ENCODE data around the gene PCNX1. TPM values are rescaled to one million over a fixed set of nuclear protein-coding genes. Genes with fewer than 3 reads are reported as not detected.
A peak's percentile ranks its signal among the peaks of the same experiment; 100 is the strongest.

PCNX1 gene
- total and polyA plus RNA-seq, 2 experiments from 2014 or later: 6.9 to 33.5 TPM

GRCh38 chr14:70887737-70888499 lies 19.3 kb upstream of the PCNX1 start:
- WGBS, 2 experiments (ENCODE audit: low coverage in 1 of 2, low lambda C conversion rate in 2 of 2, missing lambda C conversion rate in 2 of 2): 87 to 92% methylated on average over 3 of the region's 3 CpGs
- Histone ChIP-seq H3K4me2 (ENCODE audit: unreplicated experiment) (peak overlapping the region; percentile 63), H3K9me3 (ENCODE audit: low read depth) (no peaks in the 10 kb centered on the region), H3K27ac (peak overlapping the region; percentile 80), H3K9ac (peak overlapping the region; percentile 59), H3K79me2 (ENCODE audit: insufficient read depth) (no peaks in the 10 kb centered on the region), H3K9me2 (ENCODE audit: insufficient read depth) (no peaks in the 10 kb centered on the region), H3K27me3 (replicated peaks; ENCODE audit: insufficient read depth) (no peaks in the 10 kb centered on the region), H3K36me3 (ENCODE audit: low read depth) (no peaks in the 10 kb centered on the region), H3K4me1 (ENCODE audit: insufficient read depth) (peaks cover 47% of the 10 kb centered on the region), H3F3A (ENCODE audit: insufficient read depth) (peaks cover 32% of the 10 kb centered on the region), H3K4me3 (no peak overlapping the region), H4K20me1 (ENCODE audit: insufficient read depth) (no peaks in the 10 kb centered on the region), H2AFZ (no peak overlapping the region; the same call in 1 of the 2 replicates)
- DNase-seq: peak; percentile 57
- in situ Hi-C loops (cut with MboI): no loop called here
- TF ChIP-seq EZH2phosphoT487 (IDR thresholded peaks at IDR 0.05; ENCODE audit: insufficient read depth, low read depth) (no peak), EZH2 (IDR thresholded peaks at IDR 0.05; ENCODE audit: insufficient read depth, poor library complexity, severe bottlenecking) (no peak)

- Histone ChIP-seq H3K4me1 (ENCODE audit: insufficient read depth) (peaks cover 39% of the 10 kb centered on the region), H3K27me3 (replicated peaks; ENCODE audit: insufficient read depth) (no peaks in the 10 kb centered on the region), H3F3A (ENCODE audit: insufficient read depth) (peaks cover 29% of the 10 kb centered on the region), H3K9me2 (ENCODE audit: insufficient read depth) (no peaks in the 10 kb centered on the region), H4K20me1 (ENCODE audit: insufficient read depth) (no peaks in the 10 kb centered on the region), H3K79me2 (ENCODE audit: insufficient read depth) (no peaks in the 10 kb centered on the region), H3K27ac (peak overlapping the region; percentile 80), H3K36me3 (ENCODE audit: low read depth) (no peaks in the 10 kb centered on the region), H3K4me3 (no peak overlapping the region), H3K4me2 (ENCODE audit: unreplicated experiment) (peak overlapping the region; percentile 50), H2AFZ (no peak overlapping the region), H3K9me3 (ENCODE audit: low read depth) (no peaks in the 10 kb centered on the region), H3K9ac (peak overlapping the region; percentile 30)
- in situ Hi-C loops (cut with MboI): no loop called here
- DNase-seq: peak; percentile 89
- TF ChIP-seq EZH2 (IDR thresholded peaks at IDR 0.05; ENCODE audit: insufficient read depth, poor library complexity, severe bottlenecking): no peak
- TF ChIP-seq EZH2phosphoT487 (IDR thresholded peaks at IDR 0.05; ENCODE audit: insufficient read depth, low read depth): no peak
- whole genome bisulfite sequencing, 2 experiments (ENCODE audit: low coverage in 1 of 2, low lambda C conversion rate in 2 of 2, missing lambda C conversion rate in 2 of 2): 7 to 26% methylated on average over 1 of the region's 1 CpG
These were observed 18.5 kb upstream of the PCNX1 start for GRCh38 chr14:70888681-70889175.

- no peaks in the 10 kb centered on the region for H3K36me3 ChIP-seq (ENCODE audit: low read depth)
- in situ Hi-C loops (cut with MboI): no loop called here
- no peaks in the 10 kb centered on the region for H3K9me3 ChIP-seq (ENCODE audit: low read depth)
- H3K4me1 ChIP-seq (ENCODE audit: insufficient read depth): peaks cover 42% of the 10 kb centered on the region
- H3K9me2 ChIP-seq (ENCODE audit: insufficient read depth): no peaks in the 10 kb centered on the region
- H3K4me2 ChIP-seq (ENCODE audit: unreplicated experiment): no peak overlapping the region
- H2AFZ ChIP-seq: no peak overlapping the region
- H3K27ac ChIP-seq: peak overlapping the region; percentile 80
- no peak overlapping the region for H3K4me3 ChIP-seq
- peak overlapping the region; percentile 30; the same call in 1 of the 2 replicates for H3K9ac ChIP-seq
- no peak for DNase-seq
- H3K27me3 ChIP-seq (replicated peaks; ENCODE audit: insufficient read depth): no peaks in the 10 kb centered on the region
- WGBS, 2 experiments (ENCODE audit: low coverage in 1 of 2, low lambda C conversion rate in 2 of 2, missing lambda C conversion rate in 2 of 2): 89 to 90% methylated on average over 5 of the region's 5 CpGs
- H4K20me1 ChIP-seq (ENCODE audit: insufficient read depth): no peaks in the 10 kb centered on the region
- peaks cover 29% of the 10 kb centered on the region for H3F3A ChIP-seq (ENCODE audit: insufficient read depth)
- no peak for TF ChIP-seq EZH2 (IDR thresholded peaks at IDR 0.05; ENCODE audit: insufficient read depth, poor library complexity, severe bottlenecking)
- H3K79me2 ChIP-seq (ENCODE audit: insufficient read depth): no peaks in the 10 kb centered on the region
These were observed 17.7 kb upstream of the PCNX1 start for GRCh38 chr14:70889555-70889954.

GRCh38 chr14:70890826-70891659 lies 16.2 kb upstream of the PCNX1 start:
- H3K36me3 ChIP-seq (ENCODE audit: low read depth): no peaks in the 10 kb centered on the region
- H3F3A ChIP-seq (ENCODE audit: insufficient read depth): peaks cover 33% of the 10 kb centered on the region
- WGBS, 2 experiments (ENCODE audit: low coverage in 1 of 2, low lambda C conversion rate in 2 of 2, missing lambda C conversion rate in 2 of 2): 88% methylated on average over 5 of the region's 5 CpGs
- in situ Hi-C loops (cut with MboI): no loop called here
- no peaks in the 10 kb centered on the region for H3K9me3 ChIP-seq (ENCODE audit: low read depth)
- no peaks in the 10 kb centered on the region for H3K79me2 ChIP-seq (ENCODE audit: insufficient read depth)
- H2AFZ ChIP-seq: no peak overlapping the region
- DNase-seq: no peak
- H3K27ac ChIP-seq: no peak overlapping the region
- no peak overlapping the region for H3K9ac ChIP-seq
- peaks cover 51% of the 10 kb centered on the region for H3K4me1 ChIP-seq (ENCODE audit: insufficient read depth)
- no peaks in the 10 kb centered on the region for H3K27me3 ChIP-seq (replicated peaks; ENCODE audit: insufficient read depth)
- no peak overlapping the region for H3K4me2 ChIP-seq (ENCODE audit: unreplicated experiment)
- H4K20me1 ChIP-seq (ENCODE audit: insufficient read depth): no peaks in the 10 kb centered on the region
- H3K9me2 ChIP-seq (ENCODE audit: insufficient read depth): no peaks in the 10 kb centered on the region
- TF ChIP-seq EZH2phosphoT487 (IDR thresholded peaks at IDR 0.05; ENCODE audit: insufficient read depth, low read depth): no peak
- no peak for TF ChIP-seq EZH2 (IDR thresholded peaks at IDR 0.05; ENCODE audit: insufficient read depth, poor library complexity, severe bottlenecking)
- H3K4me3 ChIP-seq: no peak overlapping the region

Measured in GM23248 (cell line).